DND-41 (cell line): ENCODE measurements around the gene SCNN1A.

Experiments
- ATAC-seq: fragments of 200-7000 bp; cut with Tn5 transposase; 3 replicates; pipeline ENCODE4 v1.9.1; 2021; ENCODE audit warnings: low read depth; ENCODE audit not compliant: insufficient read depth
- DNase-seq: peaks from one replicate; pipeline ENCODE4 v3.0.0-alpha.2; 2020
- H2AFZ ChIP-seq: 2 replicates; pipeline ENCODE4 v1.6.0; 2012; ENCODE audit warnings: low read depth, low read length
- H3K27ac ChIP-seq: 2 replicates; pipeline ENCODE4 v1.5.1; 2012; ENCODE audit warnings: low read length, inconsistent platforms
- H3K27me3 ChIP-seq: fragments of 200-600 bp; sonication (generic); 2 replicates; pipeline ENCODE4 v1.6.0; 2012; ENCODE audit warnings: low read length, mild to moderate bottlenecking, inconsistent platforms; ENCODE audit not compliant: insufficient read depth, poor library complexity
- H3K36me3 ChIP-seq: 2 replicates; pipeline ENCODE4 v1.5.1; 2012; ENCODE audit warnings: low read length, inconsistent platforms; ENCODE audit not compliant: insufficient read depth
- H3K4me1 ChIP-seq: 2 replicates; pipeline ENCODE4 v1.5.1; 2012; ENCODE audit warnings: mild to moderate bottlenecking, low read length; ENCODE audit not compliant: insufficient read depth
- H3K4me2 ChIP-seq: 2 replicates; pipeline ENCODE4 v1.6.0; 2012; ENCODE audit warnings: mild to moderate bottlenecking, moderate library complexity, low read length, inconsistent platforms; ENCODE audit not compliant: insufficient read depth
- H3K4me3 ChIP-seq, 2 experiments: fragments of 200-600 bp in 1 of 2; shearing (Covaris generic) in 1 of 2; 2 replicates each; pipeline ENCODE4 v1.5.1; 2012 to 2016; ENCODE audit warnings: inconsistent platforms in 2 of 2, low read length in 2 of 2, mild to moderate bottlenecking in 2 of 2, low read depth in 1 of 2, moderate library complexity in 1 of 2
- H3K79me2 ChIP-seq: 2 replicates; pipeline ENCODE4 v1.6.0; 2012; ENCODE audit warnings: low read length, inconsistent platforms; ENCODE audit not compliant: insufficient read depth
- H3K9ac ChIP-seq: 2 replicates; pipeline ENCODE4 v1.6.0; 2012; ENCODE audit warnings: low read depth, mild to moderate bottlenecking, inconsistent platforms, low read length, moderate library complexity
- H3K9me3 ChIP-seq: 2 replicates; pipeline ENCODE4 v1.5.1; 2012; ENCODE audit warnings: low read length, moderate library complexity, mild to moderate bottlenecking, inconsistent platforms; ENCODE audit not compliant: insufficient read depth, severe bottlenecking
- H4K20me1 ChIP-seq: 2 replicates; pipeline ENCODE4 v1.6.0; 2012; ENCODE audit warnings: low read length; ENCODE audit not compliant: insufficient read depth
- CTCF ChIP-seq: IDR thresholded peaks from 2 replicates; pipeline ENCODE4 v1.5.1; 2012; ENCODE audit warnings: borderline replicate concordance, low read length, moderate library complexity, mild to moderate bottlenecking; ENCODE audit not compliant: poor library complexity, severe bottlenecking; ENCODE audit errors: extremely low read depth
- EZH2 ChIP-seq: IDR thresholded peaks from 3 replicates; pipeline ENCODE4 v1.6.1; 2012; ENCODE audit warnings: borderline replicate concordance, low read depth, mild to moderate bottlenecking, moderate library complexity, low read length, inconsistent platforms; ENCODE audit not compliant: severe bottlenecking

SCNN1A gene

GRCh38 chr12:6363330-6364043, 11.9 kb downstream of the SCNN1A start:
- no peaks in the 10 kb centered on the region for H3K4me1 ChIP-seq
- H3K36me3 ChIP-seq, result no peaks in the 10 kb centered on the region
- H2AFZ ChIP-seq, result no peak overlapping the region
- H3K9me3 ChIP-seq, result no peaks in the 10 kb centered on the region
- TF ChIP-seq EZH2, result no peak
- no peak for TF ChIP-seq CTCF
- H3K79me2 ChIP-seq, result no peaks in the 10 kb centered on the region
- H3K9ac ChIP-seq, result no peak overlapping the region
- peak; percentile 36 for DNase-seq
- H4K20me1 ChIP-seq, result no peaks in the 10 kb centered on the region
- no peaks in the 10 kb centered on the region for H3K27me3 ChIP-seq
- no peak overlapping the region for H3K27ac ChIP-seq
- ATAC-seq, result peak; percentile 53; the same call in 1 of the 3 replicates
- peak overlapping the region; percentile 25; the same call in 1 of the 2 replicates for H3K4me2 ChIP-seq
- no peak overlapping the region for H3K4me3 ChIP-seq

- Histone ChIP-seq H3K4me3 (no peak overlapping the region), H3K79me2 (no peaks in the 10 kb centered on the region), H3K9me3 (no peaks in the 10 kb centered on the region), H3K4me1 (no peaks in the 10 kb centered on the region), H3K36me3 (no peaks in the 10 kb centered on the region), H3K27me3 (no peaks in the 10 kb centered on the region), H3K9ac (no peak overlapping the region), H4K20me1 (no peaks in the 10 kb centered on the region), H2AFZ (no peak overlapping the region), H3K27ac (no peak overlapping the region), H3K4me2 (no peak overlapping the region)
- TF ChIP-seq CTCF (no peak), EZH2 (no peak)
- ATAC-seq (no peak), DNase-seq (no peak)
These were observed 12.4 kb downstream of the SCNN1A start for GRCh38 chr12:6363010-6363329.

- Histone ChIP-seq H3K4me1 (no peaks in the 10 kb centered on the region), H3K4me2 (no peak overlapping the region), H3K27ac (no peak overlapping the region), H3K79me2 (no peaks in the 10 kb centered on the region), H3K27me3 (no peaks in the 10 kb centered on the region), H3K4me3 (no peak overlapping the region), H2AFZ (no peak overlapping the region), H3K36me3 (no peaks in the 10 kb centered on the region), H3K9ac (no peak overlapping the region), H3K9me3 (no peaks in the 10 kb centered on the region), H4K20me1 (no peaks in the 10 kb centered on the region)
- DNase-seq, result no peak
- ATAC-seq, result no peak
- TF ChIP-seq CTCF, result no peak
- no peak for TF ChIP-seq EZH2
These were observed 13.0 kb downstream of the SCNN1A start for GRCh38 chr12:6362403-6362802.
